HG03103 (cell line): ENCODE results near the gene IFNL2.
"Not testable (repeated sequence)": the region's sequence is repeated elsewhere in the genome, so short reads cannot be mapped to it uniquely, and the experiment has no call there.

Source experiments
- ATAC-seq: cut with Tn5 transposase; IDR thresholded peaks from one replicate; pipeline ENCODE4 v1.9.1; 2021; ENCODE audit warnings: low read depth; ENCODE audit not compliant: unreplicated experiment

The IFNL2 gene

DNA sequence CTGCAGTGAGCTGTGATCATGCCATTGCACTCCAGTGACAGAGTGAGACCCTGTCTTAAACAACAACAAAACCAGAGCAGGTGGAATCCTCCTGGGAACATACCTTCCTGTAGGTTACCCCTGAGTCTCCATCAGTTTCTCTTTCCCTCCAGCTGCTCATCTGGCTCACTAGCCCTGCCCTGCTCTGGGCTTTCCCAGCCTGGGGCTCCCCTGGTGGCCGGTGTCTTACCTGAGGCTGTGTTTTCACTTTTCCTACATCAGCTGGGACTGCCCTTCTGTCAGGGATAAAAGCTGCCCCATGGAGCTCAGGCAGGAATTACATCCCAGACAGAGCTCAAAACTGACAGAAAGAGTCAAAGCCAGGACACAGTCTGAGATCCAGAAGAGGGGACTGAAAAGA lies at the start of gene IFNL2:
TSS of gene IFNL2 (plus strand) at position 312 of the 400 bp plus-strand sequence. CDS start 173 bp downstream, outside the sequence.
- ATAC-seq, result not testable (repeated sequence)

DNA sequence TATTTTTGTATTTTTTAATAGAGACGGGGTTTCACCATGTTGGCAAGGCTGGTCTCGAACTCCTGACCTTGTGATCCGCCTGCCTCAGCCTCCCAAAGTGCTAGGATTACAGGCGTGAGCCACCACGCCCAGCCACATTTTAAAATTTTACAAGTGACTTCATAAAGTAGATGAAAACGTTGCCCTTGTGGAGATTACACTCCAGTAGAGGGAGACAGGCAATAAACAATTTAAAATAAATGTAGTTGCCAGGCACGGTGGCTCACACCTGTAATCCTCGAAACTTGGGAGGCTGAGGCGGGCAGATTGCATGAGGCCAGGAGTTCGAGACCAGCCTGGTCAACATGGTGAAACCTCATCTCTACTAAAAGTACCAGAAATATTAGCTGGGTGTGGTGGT lies 49.1 kb upstream of the IFNL2 start:
- not testable (repeated sequence) for ATAC-seq

DNA sequence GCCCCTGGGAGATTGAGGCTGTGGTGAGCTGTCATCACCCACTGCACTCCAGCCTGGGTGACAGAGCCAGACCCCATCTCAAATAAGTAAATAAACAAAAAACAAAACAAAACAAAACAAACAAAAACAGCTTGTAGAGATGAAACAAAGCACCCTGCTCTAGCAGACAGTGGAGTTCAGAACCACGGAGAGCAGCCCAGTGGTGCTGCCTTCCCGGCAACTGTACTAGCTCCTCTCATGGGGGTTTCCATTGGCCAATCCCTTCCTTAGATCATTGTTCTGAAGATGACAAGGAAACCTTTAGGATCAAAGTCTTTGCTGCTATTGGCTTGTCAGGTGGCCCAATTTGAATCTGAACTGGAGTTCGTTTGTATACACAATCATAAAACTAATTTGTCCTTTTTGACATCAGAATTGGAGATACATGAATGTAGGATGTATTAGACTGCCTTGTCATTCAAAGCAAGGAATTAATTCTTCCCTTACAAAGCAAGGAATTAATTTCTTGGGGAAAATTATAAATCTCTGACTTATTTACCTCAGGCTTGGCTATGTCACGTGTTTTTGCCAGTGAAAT lies 44.4 kb upstream of the IFNL2 start:
- ATAC-seq, result no peak

DNA sequence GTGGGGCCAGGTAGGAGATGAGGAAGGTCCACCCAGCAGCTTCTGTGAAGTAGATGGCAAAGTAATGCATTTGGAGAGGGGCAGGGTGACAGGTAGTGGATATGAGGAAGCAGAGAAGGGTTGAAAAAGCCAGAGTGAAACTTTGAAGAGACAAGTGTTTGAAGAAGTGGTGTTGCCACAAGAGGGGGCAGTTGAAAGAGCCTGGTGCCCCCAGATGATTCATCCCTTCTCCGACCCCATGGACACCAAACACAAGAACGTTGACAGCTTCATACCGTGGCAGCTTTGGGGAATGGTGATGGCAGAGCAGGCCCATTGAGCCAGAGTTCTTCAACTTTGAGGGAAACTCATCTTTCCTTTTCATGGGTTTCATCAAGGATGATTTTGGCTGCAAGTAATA lies 43.3 kb upstream of the IFNL2 start:
- ATAC-seq, result no peak

DNA sequence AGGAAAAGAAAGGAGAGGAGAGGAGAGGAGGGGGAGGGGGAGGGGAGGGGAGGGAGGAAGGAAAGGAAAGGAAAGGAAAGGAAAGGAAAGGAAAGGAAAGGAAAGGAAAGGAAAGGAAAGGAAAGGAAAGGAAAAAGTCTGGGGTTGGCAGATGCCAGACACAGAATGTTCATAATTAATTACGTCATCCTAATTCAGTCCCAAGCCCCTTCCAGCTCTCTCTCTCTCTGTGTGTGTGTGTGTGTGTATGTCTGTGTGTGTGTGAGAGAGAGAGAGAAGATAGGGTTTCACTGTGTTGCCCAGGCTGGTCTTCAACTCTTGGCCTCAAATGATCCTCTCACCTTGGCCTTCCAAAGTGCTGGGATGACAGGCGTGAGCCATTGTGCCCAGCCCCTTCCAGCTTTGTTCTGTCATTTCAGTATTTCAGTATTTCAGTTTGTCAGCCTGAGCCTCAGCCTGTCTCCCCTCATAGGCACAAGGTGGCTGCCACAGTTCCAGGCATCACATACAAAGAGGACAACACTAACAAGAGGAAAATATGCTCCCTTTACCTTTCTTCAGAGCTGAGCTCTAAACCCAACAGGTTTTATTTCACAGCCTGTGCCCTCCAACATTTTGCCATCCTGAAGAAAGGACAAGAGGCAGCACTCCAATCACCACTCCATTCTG lies 38.0 kb upstream of the IFNL2 start:
- no peak for ATAC-seq

DNA sequence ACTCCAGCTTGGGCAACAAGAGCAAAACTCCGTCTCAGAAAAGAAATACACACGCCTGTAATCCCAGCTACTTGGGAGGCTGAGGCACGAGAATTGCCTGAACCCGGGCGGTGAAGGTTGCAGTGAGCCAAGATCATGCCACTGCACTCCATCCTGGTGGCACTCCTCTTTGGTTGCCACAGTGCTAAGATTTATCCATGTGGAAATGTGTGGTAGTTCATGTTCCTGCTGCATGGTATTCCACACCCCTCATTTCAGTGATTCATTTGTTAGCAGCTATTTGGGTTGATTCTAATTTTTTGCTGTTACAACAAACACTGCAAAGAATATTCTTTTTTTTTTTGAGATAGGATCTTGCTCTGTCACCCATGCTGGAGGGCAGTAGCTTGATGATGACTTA lies 35.5 kb upstream of the IFNL2 start:
- no peak for ATAC-seq

DNA sequence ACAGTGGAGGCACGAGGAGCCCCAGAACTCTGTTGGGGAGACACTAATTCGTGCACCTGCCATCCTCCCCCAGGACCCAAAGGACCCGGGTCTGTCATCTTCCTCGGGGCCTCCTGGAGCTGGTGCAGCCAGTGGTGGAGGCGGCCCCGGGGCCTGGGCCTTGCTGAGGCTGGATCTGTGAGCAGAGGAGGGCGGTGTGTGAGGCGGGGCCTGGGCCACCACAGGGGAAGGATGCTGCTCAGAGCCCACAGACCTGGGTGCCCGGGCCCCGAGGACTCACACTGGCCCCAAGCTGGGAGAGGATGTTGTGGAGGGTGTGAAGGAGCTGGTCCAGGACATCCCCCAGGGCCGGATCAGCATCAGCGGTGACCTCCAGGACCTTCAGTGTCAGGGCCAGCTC lies 31.7 kb upstream of the IFNL2 start:
- no peak for ATAC-seq

DNA sequence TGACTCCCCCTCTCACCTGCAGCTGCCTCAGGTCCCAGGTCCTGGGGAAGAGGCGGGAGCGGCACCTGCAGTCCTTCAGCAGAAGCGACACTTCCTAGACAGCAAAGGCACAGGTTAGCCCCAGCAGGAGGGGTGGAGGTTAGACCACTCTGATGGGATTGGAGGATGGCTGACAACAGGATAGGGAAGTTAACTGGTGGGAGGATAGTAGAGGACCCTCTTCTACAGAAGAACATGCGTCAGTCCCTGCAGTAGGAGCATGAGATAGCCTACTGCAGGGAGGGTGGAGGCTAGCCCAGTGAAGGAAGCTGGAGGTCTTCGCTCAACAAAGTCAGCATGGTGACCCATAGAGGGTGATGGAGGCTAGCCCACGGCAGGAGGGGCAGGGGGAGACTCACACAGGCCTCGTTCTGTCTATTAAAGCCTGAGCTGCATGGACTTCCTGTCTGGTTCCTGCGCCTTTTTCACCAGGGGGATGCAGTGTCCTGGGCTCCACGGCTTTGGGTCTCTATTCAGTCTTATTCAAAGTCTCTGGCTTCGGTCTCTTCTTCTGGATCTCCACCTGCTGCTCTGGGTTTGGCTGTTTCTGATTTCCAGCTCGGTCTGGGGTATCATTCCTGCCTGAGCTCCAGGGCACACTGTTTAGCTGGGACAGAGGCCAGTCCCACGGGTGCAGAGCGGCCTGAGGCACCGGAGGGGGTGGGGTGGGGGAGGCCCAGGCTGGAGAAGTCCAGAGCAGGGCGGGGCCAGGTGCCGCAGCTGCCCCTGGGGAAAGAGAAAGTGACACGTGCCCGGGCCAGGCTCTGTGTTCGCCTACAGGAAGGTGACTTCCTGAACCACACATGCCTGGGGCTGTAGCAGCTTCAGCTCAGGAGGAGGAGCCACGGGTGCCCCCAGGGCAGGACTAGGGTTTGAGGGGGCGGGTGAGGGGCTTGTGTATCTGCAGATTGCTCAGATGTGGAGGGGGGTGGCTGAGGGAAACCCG lies 30.7 kb upstream of the IFNL2 start:
- ATAC-seq, result peak; percentile 61

DNA sequence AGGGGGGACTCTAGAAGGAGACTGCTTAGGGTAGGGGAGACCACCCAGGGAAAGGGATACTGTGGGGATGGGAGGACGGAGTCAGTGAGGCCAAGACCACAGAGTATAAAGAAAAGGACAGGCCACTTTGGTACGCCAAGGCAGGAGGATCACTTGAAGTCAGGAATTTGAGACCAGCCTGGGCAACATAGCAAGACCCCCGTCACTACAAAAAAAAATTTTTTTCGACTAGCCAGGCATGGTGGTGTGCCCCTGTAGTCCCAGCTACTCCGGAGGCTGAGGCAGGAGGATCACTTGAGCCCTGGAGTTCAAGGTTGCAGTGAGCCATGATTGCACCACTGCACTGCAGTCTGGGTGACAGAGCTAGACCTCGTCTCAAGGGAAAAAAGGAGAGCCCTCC lies 30.0 kb upstream of the IFNL2 start:
- no peak for ATAC-seq

DNA sequence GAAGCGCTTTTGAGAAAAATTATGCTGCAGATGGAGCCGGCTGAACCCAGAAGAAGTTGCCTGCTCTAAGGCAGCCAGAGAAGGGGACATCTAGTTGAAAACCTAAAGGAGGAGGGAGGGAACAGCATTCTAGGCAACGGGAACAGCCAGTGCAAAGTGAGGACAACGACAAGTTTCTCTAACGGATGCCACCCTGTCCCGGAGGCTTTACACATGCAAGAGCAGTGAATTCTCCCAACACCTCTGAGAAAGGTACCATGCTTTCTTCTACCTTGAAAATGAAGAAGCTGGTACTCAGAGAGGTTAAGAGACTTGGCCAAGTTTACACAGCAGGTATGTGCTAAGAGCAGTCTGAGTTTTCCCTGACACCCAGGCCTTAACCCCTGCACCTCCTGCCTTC lies 29.3 kb upstream of the IFNL2 start:
- ATAC-seq, result no peak

DNA sequence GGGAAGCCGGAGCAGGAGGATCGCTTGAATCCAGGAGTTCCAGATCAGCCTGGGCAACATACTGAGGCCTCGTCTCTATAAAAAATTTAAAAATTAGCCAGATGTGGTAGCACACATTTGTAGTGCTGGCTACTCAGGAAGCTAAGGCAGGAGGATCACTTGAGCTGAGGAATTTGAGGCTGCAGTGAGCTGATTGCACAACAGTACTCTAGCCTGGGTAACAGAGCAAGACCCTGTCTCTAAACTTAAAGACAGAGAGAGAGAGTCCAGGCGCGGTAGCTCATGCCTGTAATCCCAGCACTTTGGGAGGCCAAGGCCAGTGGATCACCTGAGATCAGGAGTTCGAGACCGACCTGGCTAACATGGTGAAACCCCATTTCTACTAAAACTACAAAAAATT lies 27.8 kb upstream of the IFNL2 start:
- no peak for ATAC-seq

DNA sequence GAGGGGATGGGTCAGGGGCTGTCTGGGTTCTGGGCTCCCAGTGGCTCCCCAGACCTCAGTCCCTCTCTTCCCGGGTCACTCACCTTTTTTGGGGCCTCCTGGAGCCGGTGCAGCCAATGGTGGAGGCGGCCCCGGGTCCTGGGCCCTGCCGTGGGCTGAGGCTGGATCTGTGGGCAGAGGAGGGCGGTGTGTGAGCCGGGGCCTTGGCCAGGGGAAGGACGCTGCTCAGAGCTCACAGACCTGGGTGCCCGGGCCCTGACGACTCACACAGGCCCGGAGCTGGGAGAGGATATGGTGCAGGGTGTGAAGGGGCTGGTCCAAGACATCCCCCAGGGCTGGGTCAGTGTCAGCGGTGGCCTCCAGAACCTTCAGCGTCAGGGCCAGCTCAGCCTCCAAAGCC lies 24.5 kb upstream of the IFNL2 start:
- ATAC-seq, result not testable (repeated sequence)

DNA sequence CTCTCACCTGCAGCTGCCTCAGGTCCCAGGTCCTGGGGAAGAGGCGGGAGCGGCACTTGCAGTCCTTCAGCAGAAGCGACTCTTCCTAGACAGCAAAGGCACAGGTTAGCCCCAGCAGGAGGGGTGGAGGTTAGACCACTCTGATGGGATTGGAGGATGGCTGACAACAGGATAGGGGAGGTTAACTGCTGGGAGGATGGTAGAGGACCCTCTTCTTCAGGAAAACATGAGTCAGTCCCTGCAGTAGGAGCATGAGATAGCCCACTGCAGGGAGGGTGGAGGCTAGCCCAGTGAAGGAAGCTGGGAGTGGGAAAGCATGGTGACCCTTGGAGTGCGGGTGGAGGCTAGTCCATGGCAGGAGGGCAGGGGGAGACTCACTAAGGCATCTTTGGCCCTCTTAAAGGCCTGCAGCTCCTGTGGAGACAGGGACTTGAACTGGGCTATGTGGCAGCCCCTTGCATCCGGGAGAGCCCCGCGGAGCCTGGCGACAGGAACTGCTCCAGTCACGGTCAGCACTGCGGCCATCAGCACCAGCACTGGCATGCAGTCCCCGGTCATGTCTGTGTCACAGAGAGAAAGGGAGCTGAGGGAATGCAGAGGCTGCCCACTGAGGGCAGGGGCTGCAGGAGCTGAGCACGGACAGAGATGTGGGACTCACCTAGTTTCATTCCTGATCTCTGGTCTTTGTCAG lies 23.6 kb upstream of the IFNL2 start, which contains the start of gene IFNL3:
TSS of gene IFNL3 (minus strand) at position 597 of the 691 bp plus-strand sequence. CDS start at position 558, 39 bp downstream.
- not testable (repeated sequence) for ATAC-seq

DNA sequence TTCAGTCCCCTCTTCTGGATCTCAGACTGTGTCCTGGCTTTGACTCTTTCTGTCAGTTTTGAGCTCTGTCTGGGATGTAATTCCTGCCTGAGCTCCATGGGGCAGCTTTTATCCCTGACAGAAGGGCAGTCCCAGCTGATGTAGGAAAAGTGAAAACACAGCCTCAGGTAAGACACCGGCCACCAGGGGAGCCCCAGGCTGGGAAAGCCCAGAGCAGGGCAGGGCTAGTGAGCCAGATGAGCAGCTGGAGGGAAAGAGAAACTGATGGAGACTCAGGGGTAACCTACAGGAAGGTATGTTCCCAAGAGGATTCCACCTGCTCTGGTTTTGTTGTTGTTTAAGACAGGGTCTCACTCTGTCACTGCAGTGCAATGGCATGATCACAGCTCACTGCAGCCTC lies 23.0 kb upstream of the IFNL2 start:
- not testable (repeated sequence) for ATAC-seq

DNA sequence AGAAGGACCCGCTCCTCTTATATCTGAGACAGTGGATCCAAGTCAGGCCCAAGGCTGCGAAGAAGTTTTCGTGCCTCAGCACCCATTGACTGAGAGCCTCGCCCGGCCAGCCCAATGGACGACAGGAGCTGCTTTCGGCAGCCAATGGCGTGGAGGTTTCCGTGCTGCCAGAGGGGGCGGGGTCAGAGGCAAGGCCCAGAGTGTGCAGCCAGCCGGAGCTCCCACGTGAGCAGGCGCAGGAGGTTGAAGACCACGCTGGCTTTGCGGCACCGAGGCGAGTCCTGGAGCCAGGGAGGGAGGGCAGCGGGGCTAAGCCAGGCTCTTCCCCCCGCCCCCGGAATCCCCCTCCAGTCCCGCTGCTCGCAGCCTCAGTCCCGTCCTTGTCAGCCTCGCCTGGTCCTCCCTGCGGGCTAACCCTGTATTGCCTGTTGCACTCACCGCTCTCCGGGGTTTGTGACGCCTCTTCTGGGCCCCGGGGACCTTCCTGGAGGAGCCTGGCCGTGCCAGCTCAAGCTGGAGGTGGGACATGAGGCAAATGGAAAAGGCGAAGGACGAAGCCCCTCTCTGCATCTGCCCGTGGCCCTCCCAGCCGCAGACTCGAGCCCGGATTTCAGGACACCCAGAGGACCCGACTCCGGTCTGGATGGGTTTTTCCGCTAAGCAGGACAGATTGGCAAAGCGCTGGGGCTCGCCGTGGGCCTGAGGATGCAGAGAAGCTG lies 21.1 kb upstream of the IFNL2 start:
- ATAC-seq, result no peak

DNA sequence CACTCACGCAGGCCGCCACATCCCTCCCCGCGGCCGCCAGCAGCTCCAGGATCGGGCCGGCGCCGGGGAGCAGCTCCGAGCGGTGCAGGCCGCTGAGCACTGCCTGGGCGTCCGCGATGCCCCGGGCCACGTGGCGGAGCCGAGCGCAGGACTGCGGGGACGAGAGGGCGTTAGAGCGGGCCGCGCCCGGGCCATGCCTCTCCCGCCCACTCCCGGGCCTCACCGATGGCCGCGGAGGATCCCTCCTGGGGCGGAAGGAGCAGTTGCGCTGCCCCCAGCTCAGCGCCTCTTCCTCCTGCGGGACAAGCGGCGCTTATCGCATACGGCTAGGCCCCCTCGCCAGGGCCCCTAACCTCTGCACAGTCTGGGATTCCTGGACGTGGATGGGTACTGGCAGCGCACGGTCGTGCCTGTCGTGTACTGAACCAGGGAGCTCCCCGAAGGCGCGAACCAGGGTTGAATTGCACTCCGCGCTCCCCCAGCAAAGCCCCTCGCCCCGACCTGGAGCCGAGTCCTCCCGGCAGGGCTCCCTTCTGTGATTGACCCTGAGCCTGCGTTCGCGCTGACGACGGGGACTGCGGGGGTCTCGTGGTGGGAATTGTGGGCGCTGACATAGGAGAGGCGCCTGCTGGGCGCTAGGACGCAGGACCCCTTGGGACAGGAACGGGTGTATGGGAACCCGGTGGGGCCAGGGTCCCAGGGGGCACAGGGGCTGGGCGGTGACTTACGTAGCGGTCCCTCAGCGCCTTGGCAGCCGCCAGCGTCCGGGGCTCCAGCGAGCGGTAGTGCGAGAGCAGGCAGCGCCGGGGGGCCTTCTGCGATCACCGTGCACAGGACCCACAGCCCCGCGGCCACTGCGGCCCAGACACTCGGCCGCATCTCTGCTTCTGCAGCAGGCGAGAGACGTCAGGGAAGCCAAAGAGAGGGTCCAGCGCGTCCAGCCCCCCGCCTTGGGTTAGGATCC lies 20.2 kb upstream of the IFNL2 start:
- ATAC-seq, result no peak

DNA sequence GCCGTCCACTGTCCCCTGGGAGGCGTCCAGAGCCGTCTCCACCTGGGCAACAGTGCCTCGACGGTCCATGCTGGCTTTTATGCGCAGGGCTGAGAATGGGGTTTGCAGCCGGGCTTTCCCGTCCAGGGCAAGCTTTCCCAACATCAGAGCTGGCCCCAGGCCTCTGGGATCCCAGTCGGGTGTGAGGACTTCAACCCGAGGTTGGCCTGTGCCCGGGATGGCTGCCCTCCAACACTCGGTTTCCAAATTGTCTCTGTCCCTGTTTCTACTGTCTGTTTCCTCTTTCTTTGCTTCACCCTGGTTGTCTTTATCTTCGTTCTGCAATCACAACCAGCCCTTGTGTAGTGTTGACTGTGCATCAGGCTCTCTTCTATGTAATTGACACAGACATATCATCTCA lies 19.4 kb upstream of the IFNL2 start, which contains the start of gene IFNL4:
TSS of gene IFNL4 (minus strand) at position 51 of the 400 bp plus-strand sequence.
- no peak for ATAC-seq

DNA sequence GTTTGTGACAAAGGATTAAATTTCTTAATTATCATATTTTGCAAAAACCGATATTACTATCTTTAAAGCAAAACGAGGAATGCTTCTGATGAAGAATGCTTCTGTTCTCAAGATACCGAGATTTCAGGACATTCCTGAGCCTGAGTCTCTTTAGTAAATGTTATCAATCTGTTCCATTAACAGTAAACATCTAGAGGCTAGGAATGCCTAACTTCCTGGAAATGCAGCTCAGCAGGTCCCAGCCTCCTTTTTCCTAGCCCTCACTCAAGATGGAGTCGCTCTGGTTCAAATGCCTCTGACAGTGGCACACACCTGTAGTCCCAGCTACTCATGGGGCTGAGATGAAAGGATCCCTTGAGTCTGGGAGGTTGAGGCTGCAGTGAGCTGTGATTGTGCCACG lies 17.1 kb upstream of the IFNL2 start:
- no peak for ATAC-seq

DNA sequence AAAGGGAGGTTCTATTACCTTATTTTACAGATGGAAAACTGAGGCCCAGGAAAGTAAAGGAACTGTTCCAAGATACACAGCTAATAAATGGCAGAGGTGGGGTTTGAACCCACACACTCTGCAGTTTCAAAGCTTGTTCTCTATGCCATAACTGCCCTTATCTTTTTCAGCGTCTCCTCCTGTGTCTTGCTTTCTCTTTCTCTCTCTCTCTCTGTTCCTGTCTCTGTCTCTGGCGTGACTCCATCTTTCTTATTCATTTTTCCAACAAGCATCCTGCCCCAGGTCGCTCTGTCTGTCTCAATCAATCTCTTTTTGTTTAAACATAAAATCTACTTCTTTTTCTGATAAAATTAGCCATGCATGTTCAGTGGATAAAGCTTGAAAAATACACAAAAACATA lies 16.4 kb upstream of the IFNL2 start:
- no peak for ATAC-seq
